Jurkat, Clone E6-1 (cell line): ENCODE results near the gene NAV2.

ENCODE experiments used
- DNase-seq: peaks from one replicate; pipeline ENCODE4 v3.0.0-alpha.2; 2011; ENCODE audit warnings: low read depth, low spot score
- H3K4me3 ChIP-seq: 2 replicates; pipeline ENCODE4 v1.5.1; 2011; ENCODE audit warnings: mild to moderate bottlenecking, low read length, control low read depth, moderate library complexity

Gene NAV2

DNA sequence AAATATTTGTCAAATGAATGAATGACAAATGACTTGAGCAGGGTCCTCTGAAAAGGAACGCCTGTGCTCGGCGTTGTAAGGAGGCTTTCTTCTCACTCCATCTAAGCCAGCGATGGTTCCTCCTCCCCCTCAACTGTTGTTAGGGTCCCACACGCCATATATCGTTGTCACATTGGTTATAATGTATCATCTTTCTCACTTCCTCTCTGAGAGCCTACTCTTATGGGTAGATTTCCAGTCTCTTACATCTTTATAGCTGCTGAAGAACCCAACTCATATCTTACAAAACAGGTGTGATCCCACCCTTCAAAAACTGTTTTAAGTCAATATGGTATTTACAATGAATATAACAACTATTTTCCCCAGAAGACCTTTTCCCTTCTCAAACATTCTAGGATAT is 81.5 kb downstream of the NAV2 start:
- no peak for DNase-seq
- H3K4me3 ChIP-seq = no peak overlapping the region

- no peak overlapping the region for H3K4me3 ChIP-seq
- no peak for DNase-seq
Measured at GRCh38 chr11:19795082-19795481, 82.4 kb downstream of the NAV2 start.

- H3K4me3 ChIP-seq = no peak overlapping the region
- no peak for DNase-seq
Measured at GRCh38 chr11:19800162-19800561, 87.5 kb downstream of the NAV2 start.

- DNase-seq = no peak
- no peak overlapping the region for H3K4me3 ChIP-seq
Measured at GRCh38 chr11:19800714-19801519, 88.3 kb downstream of the NAV2 start.

- DNase-seq = no peak
- no peak overlapping the region for H3K4me3 ChIP-seq
Measured at GRCh38 chr11:19802773-19803293, 90.2 kb downstream of the NAV2 start.

DNA sequence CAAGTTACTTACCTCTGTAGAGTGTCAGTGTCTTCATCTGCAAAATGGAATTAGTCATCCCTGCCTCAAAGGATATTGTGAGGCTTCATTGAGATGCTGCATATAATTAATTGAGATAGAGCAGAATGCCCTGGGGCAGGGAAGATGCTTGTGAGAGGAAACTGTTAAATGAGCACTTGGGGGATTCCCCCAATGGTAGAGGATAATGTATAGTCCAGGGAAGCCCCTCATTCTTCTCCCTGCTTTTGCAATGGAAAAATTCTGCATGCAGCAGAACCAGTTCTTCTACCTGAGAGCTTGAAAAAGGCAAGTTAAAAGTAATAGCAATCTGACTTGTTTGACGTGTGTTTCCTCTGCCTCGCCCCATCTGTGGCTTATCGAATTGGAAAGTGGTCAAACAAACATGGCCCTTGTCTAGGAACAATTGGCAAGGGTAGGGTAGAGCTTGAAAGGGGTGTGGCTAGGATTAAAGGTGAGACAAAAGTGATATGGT is 90.9 kb downstream of the NAV2 start:
- no peak overlapping the region for H3K4me3 ChIP-seq
- no peak for DNase-seq

GRCh38 chr11:19805376-19805775 is 92.7 kb downstream of the NAV2 start:
- no peak overlapping the region for H3K4me3 ChIP-seq
- no peak for DNase-seq

- DNase-seq = no peak
- no peak overlapping the region for H3K4me3 ChIP-seq
Measured at GRCh38 chr11:19805827-19806226, 93.2 kb downstream of the NAV2 start.

- no peak overlapping the region for H3K4me3 ChIP-seq
- no peak for DNase-seq
Measured at GRCh38 chr11:19806251-19806650, 93.6 kb downstream of the NAV2 start.

DNA sequence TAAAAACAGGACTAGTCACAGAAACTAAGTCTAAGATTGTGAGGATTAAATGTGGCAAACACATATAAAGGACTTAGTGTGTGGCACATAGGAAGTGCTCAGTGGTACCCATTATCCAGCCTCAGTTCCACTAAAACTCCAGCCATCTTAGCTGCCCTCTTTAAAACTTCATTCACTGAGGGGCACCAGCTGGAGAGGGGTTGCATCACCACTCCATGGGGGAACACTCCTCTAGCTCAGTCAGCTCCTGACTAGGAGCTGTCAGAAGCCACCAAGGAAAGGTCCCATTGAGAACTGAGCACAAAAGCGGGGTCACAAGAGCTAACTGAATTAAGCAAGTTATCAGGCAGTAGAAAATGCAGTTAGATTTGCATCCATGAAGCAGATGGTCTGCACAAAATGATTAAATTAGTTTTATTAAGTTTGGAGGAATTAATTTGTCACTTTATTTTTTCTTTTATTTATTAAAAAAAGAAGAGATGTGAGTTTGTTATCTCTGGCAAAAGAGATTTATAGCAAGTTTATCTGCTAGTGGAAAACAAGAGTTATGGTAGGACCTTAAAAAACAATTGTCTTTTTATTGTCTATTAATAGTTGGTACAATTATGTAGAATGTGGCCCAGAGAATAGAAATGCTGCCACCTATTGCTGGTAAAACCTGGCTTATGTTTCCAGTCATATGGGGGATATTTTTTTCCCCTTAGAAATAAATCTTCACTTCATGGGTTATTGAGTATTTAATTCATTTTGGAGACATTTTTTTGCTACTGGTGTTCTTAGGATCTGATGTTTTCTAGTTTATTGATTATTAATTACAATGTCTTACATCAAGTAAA is 95.7 kb downstream of the NAV2 start:
- DNase-seq = no peak
- no peak overlapping the region for H3K4me3 ChIP-seq

GRCh38 chr11:19810852-19811251 is 98.2 kb downstream of the NAV2 start:
- no peak overlapping the region for H3K4me3 ChIP-seq
- DNase-seq = no peak

DNA sequence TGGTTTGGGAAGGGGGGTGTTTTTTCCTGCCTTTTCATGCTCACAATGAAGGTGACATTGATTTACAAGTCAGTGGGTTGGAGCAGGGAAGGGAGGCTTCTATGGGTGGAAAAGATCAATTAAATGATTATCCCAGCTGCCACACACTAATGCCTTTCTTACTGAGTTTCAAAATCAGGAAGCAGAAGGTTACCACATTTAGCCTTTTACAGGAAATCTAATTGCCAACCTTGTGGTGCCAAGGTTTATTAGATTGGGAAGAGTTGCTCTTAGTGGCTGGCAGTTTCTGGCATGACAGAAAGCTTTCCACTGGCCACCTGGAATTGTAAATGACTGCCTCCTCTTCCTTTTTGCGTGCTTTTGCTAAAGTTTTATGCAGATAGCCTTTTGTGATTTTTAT is 98.7 kb downstream of the NAV2 start:
- H3K4me3 ChIP-seq = no peak overlapping the region
- no peak for DNase-seq

DNA sequence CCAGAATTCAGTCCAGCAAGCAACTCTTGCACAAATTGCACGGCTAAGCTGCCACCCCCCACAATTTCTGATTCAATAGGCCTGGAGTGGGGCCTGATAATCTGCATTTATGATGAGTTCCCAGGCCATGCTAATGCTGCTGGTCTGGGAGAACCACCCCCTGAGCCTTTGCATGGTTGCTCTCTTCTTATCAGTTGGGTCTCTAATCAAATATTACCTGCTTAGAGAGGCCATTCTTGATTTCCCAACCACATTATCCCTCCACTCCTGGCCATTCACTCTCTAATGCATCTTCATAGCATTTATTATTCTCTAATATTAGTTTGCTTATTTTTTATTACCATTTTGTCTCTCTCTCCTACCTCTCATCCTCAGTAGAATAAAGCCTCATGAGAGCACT is 99.5 kb downstream of the NAV2 start:
- no peak for DNase-seq
- no peak overlapping the region for H3K4me3 ChIP-seq

- H3K4me3 ChIP-seq = no peak overlapping the region
- no peak for DNase-seq
Measured at GRCh38 chr11:19812710-19813109, 100.1 kb downstream of the NAV2 start.

DNA sequence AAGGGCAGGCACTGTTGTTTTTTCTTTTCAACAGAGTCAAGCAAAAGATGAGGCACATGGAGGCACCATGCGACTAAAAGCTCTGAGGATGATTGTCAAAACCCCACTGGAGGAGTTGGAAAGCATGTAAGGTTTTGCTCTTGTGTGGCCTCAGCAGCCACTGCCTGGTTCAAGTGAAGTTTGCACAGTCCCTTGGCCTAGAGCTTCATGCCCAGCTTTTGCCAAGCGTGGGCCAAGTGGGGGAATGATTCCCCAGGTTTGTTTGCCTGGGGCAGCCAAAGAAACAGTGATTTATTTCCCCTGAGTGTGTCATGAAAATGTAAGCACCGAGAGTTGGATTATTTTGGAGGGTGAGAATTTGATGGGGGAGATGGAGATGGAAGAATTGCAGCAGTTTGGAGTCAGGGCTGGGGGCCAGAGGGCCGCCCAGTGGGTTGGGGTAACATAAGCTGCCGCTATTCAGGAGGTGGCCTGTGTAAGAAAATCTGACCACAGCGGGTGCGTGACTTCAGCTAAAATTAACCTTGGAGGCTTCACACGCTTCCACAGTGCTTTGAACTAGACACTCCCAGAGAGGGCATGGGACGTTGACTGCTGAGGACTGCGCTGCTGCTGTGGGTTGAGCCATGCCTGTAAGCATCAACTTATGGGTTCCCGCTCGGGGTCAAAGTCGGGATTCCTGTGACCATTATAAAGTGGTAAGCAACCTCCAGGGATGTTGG is 100.7 kb downstream of the NAV2 start:
- H3K4me3 ChIP-seq = no peak overlapping the region
- no peak for DNase-seq

GRCh38 chr11:19814421-19814820 is 101.8 kb downstream of the NAV2 start:
- DNase-seq = no peak
- H3K4me3 ChIP-seq = no peak overlapping the region

- H3K4me3 ChIP-seq = no peak overlapping the region
- DNase-seq = no peak
Measured at GRCh38 chr11:19816040-19816439, 103.4 kb downstream of the NAV2 start.

DNA sequence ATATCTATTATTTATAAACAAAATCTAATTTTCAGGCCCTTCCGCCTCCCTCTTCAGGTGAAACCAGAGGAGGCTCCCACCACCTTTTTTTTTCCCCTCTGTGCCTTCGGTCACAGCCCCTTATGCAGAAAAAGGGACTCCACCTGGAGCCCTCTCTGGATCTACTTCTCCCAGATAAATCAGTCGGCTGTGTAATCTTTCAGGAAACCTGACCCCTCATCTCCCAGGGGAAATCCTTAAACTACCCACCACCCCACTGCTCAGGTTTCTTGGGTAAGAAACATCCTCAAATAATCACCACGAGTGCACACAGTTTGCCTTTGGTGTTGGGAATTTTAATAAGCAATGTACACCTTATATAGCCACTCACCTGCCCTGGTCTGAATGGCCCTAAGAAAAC is 104.2 kb downstream of the NAV2 start:
- no peak for DNase-seq

DNA sequence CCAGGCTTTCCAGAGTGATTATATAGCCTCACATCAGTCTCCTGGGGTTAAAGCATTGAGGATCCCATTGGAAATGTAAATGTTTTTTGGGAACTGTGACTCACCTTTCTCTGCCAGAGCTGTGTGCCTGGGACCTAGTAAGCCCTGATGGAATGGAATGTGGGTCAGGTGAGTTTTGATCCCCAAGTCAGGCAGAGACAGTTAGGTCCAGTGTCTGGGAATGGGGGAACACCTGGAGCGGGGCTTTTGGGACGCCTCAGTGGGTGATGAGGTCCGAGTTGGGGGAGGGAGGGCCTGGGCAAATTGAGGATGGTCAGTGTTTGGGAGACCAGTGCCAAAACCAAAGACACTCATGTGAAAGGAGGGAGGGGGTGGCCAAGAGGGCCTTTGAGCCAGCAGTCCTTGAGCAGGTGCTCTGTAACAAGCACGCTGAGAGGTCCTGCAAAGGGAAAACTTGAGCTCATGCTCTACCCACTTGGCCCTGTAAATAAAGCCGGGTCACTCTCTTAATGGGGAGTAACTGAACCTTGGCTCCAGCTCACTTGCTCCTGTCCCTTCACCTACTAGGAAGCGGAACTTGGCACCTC is 104.7 kb downstream of the NAV2 start:
- no peak for DNase-seq
- no peak overlapping the region for H3K4me3 ChIP-seq

More for the DNA sequence above, 104.2 kb downstream of the NAV2 start:
- no peak overlapping the region for H3K4me3 ChIP-seq
